Fibroblast of lung (primary cell): ENCODE data around the gene PTPN14.

Experiments
- CTCF ChIP-seq, 2 donors: IDR thresholded peaks in 1 of 2; conservative IDR thresholded peaks in 1 of 2; 1 replicate in 1 of 2; 2 replicates in 1 of 2; pipeline ENCODE4 v1.5.1; 2011 to 2012; ENCODE audit warnings: low read length in 2 of 2, control low read depth in 1 of 2, inconsistent platforms in 1 of 2, low read depth in 1 of 2, mild to moderate bottlenecking in 1 of 2
- EZH2 ChIP-seq: IDR thresholded peaks from 2 replicates; pipeline ENCODE4 v1.5.1; 2012; ENCODE audit warnings: low read length, control low read depth, mild to moderate bottlenecking; ENCODE audit errors: missing control alignments

- TF ChIP-seq CTCF (conservative IDR thresholded peaks at IDR 0.05 in 1 of 2, IDR thresholded peaks at IDR 0.05 in 1 of 2; ENCODE audit: low read depth in 1 of 2, low read length in 2 of 2), result no peak
- no peak for TF ChIP-seq EZH2
Measured at GRCh38 chr1:214327514-214327913, 223.9 kb downstream of the PTPN14 start.
